ENCODE measurements around the gene TMEM259. TPM values are rescaled to one million over a fixed set of nuclear protein-coding genes. Genes with fewer than 3 reads are reported as not detected.

TMEM259 gene
- total RNA-seq, 4 donors from 2014 or later, result 226 to 676 (median 303) TPM

GRCh38 chr19:982567-983170, 38.3 kb downstream of the TMEM259 start:
- DNase-seq, result peak; percentile 82
- H3K9me3 ChIP-seq, result no peaks in the 10 kb centered on the region
- H3K4me3 ChIP-seq, result peak overlapping the region in 3 of 4 donors; percentile 22 to 47 (median 27)
- in situ Hi-C loops (cut with MboI; ENCODE audit: low pct_ligation_motif_present in 1 of 4, low pct_unique_long_range_greater_than_20kb in 1 of 4, low sequenced_read_pairs in 3 of 4) (loop anchor here (5.0 to 25.0 kb wide), 5 partner anchors 58 to 218 kb away; partner anchors contain the start of genes CFD (in 2 of the 4), ELANE (in 2 of the 4) and ARID3A (in 1 of the 4)), intact Hi-C loops (cut with DNase I; ENCODE audit: low total_unique reads) (loop anchor here (1.0 to 5.0 kb wide), 2 partner anchors 60 to 125 kb away; partner anchors contain the start of gene CFD)
- H3K27ac ChIP-seq, result peak overlapping the region; percentile 83 to 94 (median 88)
- H3K4me1 ChIP-seq, result peaks cover 11 to 27% (median 22%) of the 10 kb centered on the region in 4 donors
- peak in 4 of 5 experiments; percentile 85 to 97 (median 92) for TF ChIP-seq CTCF (IDR thresholded peaks at IDR 0.05)
- TF ChIP-seq POLR2AphosphoS5 (IDR thresholded peaks at IDR 0.05), result no peak
- H3K27me3 ChIP-seq, result peaks cover 6% of the 10 kb centered on the region
- H3K36me3 ChIP-seq, result no peaks in the 10 kb centered on the region
- WGBS, 2 donors (ENCODE audit: low coverage in 1 of 2), result 1% methylated on average over 33 of the region's 46 CpGs; no CpG with 5 or more reads in 1 of the 2 donors

- in situ Hi-C loops (cut with MboI; ENCODE audit: low pct_ligation_motif_present in 1 of 4, low pct_unique_long_range_greater_than_20kb in 1 of 4, low sequenced_read_pairs in 3 of 4) (loop anchor here (5.0 to 25.0 kb wide), 5 partner anchors 56 to 216 kb away; partner anchors contain the start of genes CFD (in 2 of the 4), ELANE (in 2 of the 4) and ARID3A (in 1 of the 4)), intact Hi-C loops (cut with DNase I; ENCODE audit: low total_unique reads) (loop anchor here (5.0 kb wide), 1 partner anchor 123 kb away; the partner anchor contains the start of gene CFD)
- Histone ChIP-seq H3K4me3 (no peak overlapping the region), H3K4me1 (peaks cover 11 to 25% (median 22%) of the 10 kb centered on the region in 4 donors), H3K36me3 (no peaks in the 10 kb centered on the region), H3K27me3 (peaks cover 6% of the 10 kb centered on the region), H3K27ac (no peak overlapping the region), H3K9me3 (no peaks in the 10 kb centered on the region)
- WGBS, 2 donors (ENCODE audit: low coverage in 1 of 2), result 38% methylated on average over 32 of the region's 32 CpGs; no CpG with 5 or more reads in 1 of the 2 donors
- TF ChIP-seq CTCF (IDR thresholded peaks at IDR 0.05) (no peak), POLR2AphosphoS5 (IDR thresholded peaks at IDR 0.05) (no peak), EP300 (IDR thresholded peaks at IDR 0.05; ENCODE audit: low read depth) (no peak), POLR2A (IDR thresholded peaks at IDR 0.05) (no peak)
- no peak for DNase-seq
These were observed 40.6 kb downstream of the TMEM259 start for GRCh38 chr19:980133-980998.

GRCh38 chr19:979318-979741, 41.6 kb downstream of the TMEM259 start:
- Histone ChIP-seq H3K9me3 (no peaks in the 10 kb centered on the region), H3K27ac (no peak overlapping the region), H3K27me3 (peaks cover 6% of the 10 kb centered on the region), H3K4me1 (peaks cover 11 to 17% (median 15%) of the 10 kb centered on the region in 4 donors), H3K36me3 (no peaks in the 10 kb centered on the region), H3K4me3 (no peak overlapping the region)
- TF ChIP-seq POLR2A (IDR thresholded peaks at IDR 0.05), result no peak
- no peak for TF ChIP-seq EP300 (IDR thresholded peaks at IDR 0.05; ENCODE audit: low read depth)
- TF ChIP-seq POLR2AphosphoS5 (IDR thresholded peaks at IDR 0.05), result no peak
- TF ChIP-seq CTCF (IDR thresholded peaks at IDR 0.05), result no peak
- no peak for DNase-seq
- in situ Hi-C loops (cut with MboI; ENCODE audit: low pct_ligation_motif_present in 1 of 4, low pct_unique_long_range_greater_than_20kb in 1 of 4, low sequenced_read_pairs in 3 of 4) (loop anchor here in 1 of 4 donors (25.0 kb wide), 1 partner anchor 117 kb away; the partner anchor contains the start of genes CFD and ELANE), intact Hi-C loops (cut with DNase I; ENCODE audit: low total_unique reads) (loop anchor here (10.0 kb wide), 1 partner anchor 215 kb away; no protein-coding TSS in a partner anchor)
- 76% methylated on average over 19 of the region's 19 CpGs; no CpG with 5 or more reads in 1 of the 2 donors for WGBS, 2 donors (ENCODE audit: low coverage in 1 of 2)
